Lung (tissue), 12 donors: Measurements from ENCODE around the gene PSMB5. TPM values are rescaled to one million over a fixed set of nuclear protein-coding genes. Genes with fewer than 3 reads are reported as not detected.

ENCODE experiments used
- ATAC-seq: fragments of 200-7000 bp; cut with Tn5 transposase; one replicate; pipeline ENCODE4 v1.9.1; 2020; ENCODE audit warnings: moderate number of reproducible peaks; ENCODE audit not compliant: insufficient read depth, low FRiP score
- DNase-seq, 3 donors: peaks; one replicate each; pipeline ENCODE4 v3.0.0-alpha.2; 2013 to 2017
- H3K27ac ChIP-seq, 2 donors: one replicate each; pipeline ENCODE4 v1.5.1; 2013; ENCODE audit warnings: mild to moderate bottlenecking in 2 of 2, moderate library complexity in 2 of 2, control low read depth in 1 of 2, inconsistent platforms in 1 of 2, low read depth in 1 of 2, low read length in 1 of 2
- H3K27me3 ChIP-seq, 3 donors: one replicate each; pipeline ENCODE4 v1.5.1; 2013; ENCODE audit warnings: low read length in 2 of 3; ENCODE audit not compliant: control insufficient read depth in 3 of 3, insufficient read depth in 3 of 3
- H3K36me3 ChIP-seq, 4 donors: one replicate each; pipeline ENCODE4 v1.5.1; 2013; ENCODE audit warnings: low read length in 4 of 4, mild to moderate bottlenecking in 1 of 4, moderate library complexity in 1 of 4; ENCODE audit not compliant: control insufficient read depth in 4 of 4, insufficient read depth in 4 of 4
- H3K4me1 ChIP-seq, 5 donors: one replicate each; pipeline ENCODE4 v1.5.1; 2013; ENCODE audit warnings: low read length in 5 of 5, mild to moderate bottlenecking in 2 of 5, moderate library complexity in 1 of 5; ENCODE audit not compliant: control insufficient read depth in 5 of 5, insufficient read depth in 5 of 5
- H3K4me3 ChIP-seq: one replicate; pipeline ENCODE4 v1.5.1; 2013; ENCODE audit warnings: mild to moderate bottlenecking, control low read depth, moderate library complexity
- H3K9ac ChIP-seq, 2 donors: one replicate each; pipeline ENCODE4 v1.5.1; 2013; ENCODE audit warnings: low read length in 2 of 2, control low read depth in 1 of 2; ENCODE audit not compliant: insufficient read depth in 1 of 2
- H3K9me3 ChIP-seq, 4 donors: one replicate each; pipeline ENCODE4 v1.5.1; 2013; ENCODE audit warnings: low read length in 3 of 4, mild to moderate bottlenecking in 1 of 4, moderate library complexity in 1 of 4; ENCODE audit not compliant: control insufficient read depth in 4 of 4, insufficient read depth in 3 of 4
- CTCF ChIP-seq: IDR thresholded peaks from 2 replicates; pipeline ENCODE4 v1.5.1; 2012; ENCODE audit warnings: mild to moderate bottlenecking; ENCODE audit errors: control extremely low read depth, extremely low read depth
- WGBS, 2 donors: extraction: QIAGEN DNeasy Blood & Tissue Kit; methylation state at CpG; one replicate each; pipeline ENCODE4 v1.1.7; 2013; 5-methylcytosine and 5-hydroxymethylcytosine counted together
- polyA plus RNA-seq, 2 donors: library from polyadenylated mRNA; stranded (reverse); fragments of 200-250 nt; gene quantifications; one replicate each; pipeline ENCODE4 v1.2.1, GENCODE V29; 2013
- total RNA-seq, 2 donors: library from RNA; depleted of rRNA in 1 of 2; stranded (reverse); fragments of >200 nt in 1 of 2; gene quantifications; one replicate each; pipeline ENCODE4 v1.2.1, GENCODE V29; 2014 to 2021
- donor health status: control.
- donor health status: control.
- donor health status: Bipolar disorder and iron deficiency.
- donor health status: healthy.
- donor health status: DM: yes; HTN: yes; CAD: no.

The PSMB5 gene
- total and polyA plus RNA-seq, 4 donors: 64.8 to 147 (median 101) TPM

GRCh38 chr14:22991852-22992251, 42.8 kb downstream of the PSMB5 start:
- Histone ChIP-seq H3K4me1 (peaks cover 0 to 6% (median 4%) of the 10 kb centered on the region in 5 donors), H3K4me3 (no peak overlapping the region), H3K9me3 (no peaks in the 10 kb centered on the region), H3K27me3 (no peaks in the 10 kb centered on the region), H3K36me3 (peaks cover 0 to 14% (median 4%) of the 10 kb centered on the region in 4 donors), H3K27ac (no peak overlapping the region), H3K9ac (no peak overlapping the region)
- 90 to 93% methylated on average over 8 of the region's 8 CpGs for WGBS, 2 donors
- DNase-seq (no peak), ATAC-seq (no peak)
- no peak for TF ChIP-seq CTCF

- no peak overlapping the region for H3K4me3 ChIP-seq
- 87 to 91% methylated on average over 8 of the region's 8 CpGs for WGBS, 2 donors
Observed at GRCh38 chr14:22987291-22987690, 47.4 kb downstream of the PSMB5 start.

GRCh38 chr14:22986508-22987054, 48.1 kb downstream of the PSMB5 start:
- H3K4me3 ChIP-seq: no peak overlapping the region
- peaks cover 0 to 17% (median 4%) of the 10 kb centered on the region in 4 donors for H3K36me3 ChIP-seq
- no peaks in the 10 kb centered on the region for H3K9me3 ChIP-seq
- peak; percentile 87 for TF ChIP-seq CTCF
- no peak overlapping the region for H3K27ac ChIP-seq
- WGBS, 2 donors: 25 to 33% methylated on average over 5 of the region's 5 CpGs
- peaks cover 0 to 8% (median 3%) of the 10 kb centered on the region in 5 donors for H3K4me1 ChIP-seq
- no peak overlapping the region for H3K9ac ChIP-seq
- no peaks in the 10 kb centered on the region for H3K27me3 ChIP-seq
- ATAC-seq: no peak
- DNase-seq: peak; percentile 88 to 93 (median 89)

More at GRCh38 chr14:22987291-22987690, 47.4 kb downstream of the PSMB5 start:
- Histone ChIP-seq H3K9ac (no peak overlapping the region), H3K36me3 (peaks cover 0 to 17% (median 4%) of the 10 kb centered on the region in 4 donors), H3K27ac (no peak overlapping the region), H3K27me3 (no peaks in the 10 kb centered on the region), H3K4me1 (peaks cover 0 to 8% (median under 1%) of the 10 kb centered on the region in 5 donors), H3K9me3 (no peaks in the 10 kb centered on the region)
- ATAC-seq (no peak), DNase-seq (no peak)
- no peak for TF ChIP-seq CTCF
